GM12801 (cell line): ENCODE data around the gene COL4A2.

Experiments
- CTCF ChIP-seq: IDR thresholded peaks from one replicate; pipeline ENCODE4 v1.5.1; 2011; ENCODE audit warnings: control low read depth; ENCODE audit not compliant: insufficient read length; ENCODE audit errors: extremely low read depth

The COL4A2 gene

GRCh38 chr13:110533771-110534670, 226.9 kb downstream of the COL4A2 start:
- no peak for TF ChIP-seq CTCF

GRCh38 chr13:110535526-110535925, 228.4 kb downstream of the COL4A2 start:
- no peak for TF ChIP-seq CTCF

- TF ChIP-seq CTCF: no peak
Observed at GRCh38 chr13:110536006-110536693, 229.1 kb downstream of the COL4A2 start.

- TF ChIP-seq CTCF: no peak
Observed at GRCh38 chr13:110538632-110539031, 231.5 kb downstream of the COL4A2 start.

GRCh38 chr13:110539894-110540293, 232.8 kb downstream of the COL4A2 start:
- no peak for TF ChIP-seq CTCF

GRCh38 chr13:110540871-110541525, 233.9 kb downstream of the COL4A2 start:
- no peak for TF ChIP-seq CTCF

GRCh38 chr13:110541526-110541920, 234.4 kb downstream of the COL4A2 start:
- no peak for TF ChIP-seq CTCF
